Measurements from ENCODE around the gene HYCC1.

DNA sequence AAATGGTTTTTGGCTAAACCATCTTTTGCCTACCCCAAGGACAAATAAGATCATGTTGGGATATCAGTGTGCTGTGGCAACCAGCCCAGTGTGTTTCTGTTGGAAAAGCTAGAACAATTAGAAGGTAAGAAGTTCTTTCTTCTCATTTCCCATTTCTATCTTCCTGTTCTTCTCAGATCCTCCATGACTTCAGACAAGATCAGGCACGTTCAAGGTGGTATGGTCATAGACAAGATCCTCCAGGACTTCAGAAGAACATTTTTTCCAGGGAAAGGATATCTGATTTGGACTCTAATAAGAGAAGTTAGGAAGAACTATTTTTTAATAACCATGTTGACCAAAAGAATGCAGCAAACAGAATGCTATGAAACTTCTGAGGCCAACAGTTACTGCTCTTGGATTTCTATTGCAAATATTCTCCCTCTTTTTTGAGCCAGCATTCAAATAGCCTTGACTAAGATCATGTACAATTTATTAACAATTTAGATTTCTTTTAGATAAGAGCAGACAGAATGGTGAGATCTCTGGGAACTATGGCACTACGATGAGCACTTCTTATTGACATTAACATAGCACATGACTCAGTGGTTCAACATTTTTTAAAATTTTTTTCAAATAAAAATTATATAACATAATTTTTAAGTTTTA, 15.9 kb downstream of the HYCC1 start:
- TF ChIP-seq POLR2AphosphoS5 (IDR thresholded peaks at IDR 0.05) (no peak), CTCF (IDR thresholded peaks at IDR 0.05) (no peak), EP300 (IDR thresholded peaks at IDR 0.05) (no peak)
